GM21381 (cell line): Measurements from ENCODE around the gene HOMER2.
"Not testable (repeated sequence)": the region's sequence is repeated elsewhere in the genome, so short reads cannot be mapped to it uniquely, and the experiment has no call there.

ENCODE experiments used
- ATAC-seq: cut with Tn5 transposase; IDR thresholded peaks from one replicate; pipeline ENCODE4 v1.9.1; 2021; ENCODE audit warnings: mild to moderate bottlenecking, moderate library complexity; ENCODE audit not compliant: unreplicated experiment

HOMER2 gene

DNA sequence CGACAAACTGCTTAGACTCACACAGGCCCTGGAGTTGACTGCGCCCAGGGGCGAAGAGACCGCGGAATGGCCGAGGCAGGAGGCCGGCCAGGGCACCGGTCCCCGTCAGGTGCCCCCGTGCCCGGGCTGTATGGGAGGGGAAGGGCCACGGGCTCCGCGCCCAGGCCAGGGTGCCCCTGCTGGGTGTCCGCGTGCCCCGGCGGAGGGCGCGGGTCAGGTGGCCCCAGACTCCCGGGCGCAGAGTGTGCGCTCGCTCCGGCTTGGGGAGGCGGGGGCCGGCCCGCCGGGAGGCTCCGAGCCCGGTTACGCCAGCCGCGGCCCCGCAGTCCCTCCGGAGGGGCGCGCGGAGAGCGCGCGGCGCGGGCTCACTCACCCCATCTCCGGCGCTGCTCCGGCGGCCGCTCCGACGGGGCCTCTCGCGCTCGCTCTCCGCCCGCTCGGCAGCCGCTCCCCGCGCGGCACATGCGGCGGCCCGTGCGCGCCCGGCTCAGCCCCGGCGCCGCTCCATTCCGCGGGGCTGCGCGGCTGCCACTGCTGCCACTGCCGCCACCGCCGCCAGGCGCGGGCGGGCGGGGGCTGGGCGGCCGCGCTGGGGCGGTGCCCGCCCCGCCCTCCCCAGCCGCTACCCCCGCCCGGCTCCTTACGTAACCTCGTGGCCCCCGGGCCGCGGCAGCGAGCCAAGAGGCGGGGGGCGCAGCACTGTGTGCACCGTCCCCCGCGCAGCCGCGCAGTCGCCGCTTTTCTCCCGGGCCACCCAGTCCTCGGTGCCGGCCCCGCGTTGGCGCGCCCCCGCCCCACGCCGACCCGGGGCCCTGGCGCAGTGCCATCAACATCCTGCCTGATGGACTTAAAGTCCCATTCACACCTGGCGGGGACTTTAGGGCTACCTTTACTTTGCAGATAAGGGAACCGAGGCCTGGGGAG, at the start of gene HOMER2:
Gene HOMER2 (minus strand): TSS at position 563 of the 924 bp plus-strand sequence. CDS start 185 bp downstream, at position 378.
- no peak for ATAC-seq

- not testable (repeated sequence) for ATAC-seq
These were observed 48.1 kb upstream of the HOMER2 start for GRCh38 chr15:83000672-83001031.

DNA sequence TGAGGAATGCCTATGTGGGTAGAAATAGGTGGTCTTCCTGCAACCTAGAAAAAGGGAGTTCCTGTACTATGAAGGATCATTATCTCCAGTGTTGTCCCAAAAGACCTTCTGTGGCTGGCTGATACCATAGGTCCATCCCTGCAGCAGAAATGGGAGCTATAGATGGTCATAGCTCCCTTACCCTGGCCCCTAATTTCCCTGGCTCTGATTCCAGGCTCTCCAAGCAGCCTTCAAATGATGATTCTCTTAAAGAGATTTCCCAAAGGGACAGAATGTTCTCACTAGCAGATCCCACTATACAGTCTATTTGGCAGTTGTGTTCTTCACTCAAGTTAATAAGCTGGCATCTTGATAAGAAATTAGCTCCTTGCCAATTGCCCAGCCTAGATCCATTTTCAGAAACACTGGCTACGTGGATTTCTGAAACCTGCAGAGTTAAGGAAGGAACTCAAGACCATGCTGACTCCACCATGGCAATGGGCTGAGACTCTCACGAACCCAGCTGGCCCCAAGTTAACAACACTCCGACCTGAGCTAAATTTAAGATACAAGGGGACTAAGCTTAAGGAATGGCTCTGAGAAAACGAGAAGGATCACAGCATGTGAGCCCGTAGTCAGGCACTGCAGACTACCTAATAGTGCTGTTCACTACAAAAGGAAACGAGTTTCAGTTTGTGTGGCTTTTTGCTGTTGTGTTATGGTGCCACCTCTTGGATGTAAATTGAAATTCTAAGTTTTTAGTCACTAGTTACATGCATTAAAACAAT, 47.6 kb upstream of the HOMER2 start:
- ATAC-seq, result peak; percentile 77

DNA sequence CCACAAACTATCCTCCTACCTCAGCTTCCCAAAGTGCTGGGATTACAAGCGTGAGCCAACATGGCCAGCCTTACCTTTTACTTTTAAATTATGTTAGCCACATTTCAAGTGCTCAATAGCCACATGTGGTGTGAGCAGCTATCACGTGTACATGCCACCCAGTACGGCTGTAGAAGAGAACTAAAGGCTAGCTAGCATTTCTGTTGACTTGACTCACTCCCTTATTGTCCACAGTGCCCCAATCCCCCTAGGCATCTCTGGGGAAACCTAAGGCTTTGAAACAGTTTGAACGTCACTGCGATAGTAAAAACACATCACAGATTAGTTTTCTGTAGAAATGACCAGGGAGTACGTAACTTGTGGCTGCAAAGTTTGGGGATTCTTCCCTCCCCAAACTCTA, 46.9 kb upstream of the HOMER2 start:
- no peak for ATAC-seq

DNA sequence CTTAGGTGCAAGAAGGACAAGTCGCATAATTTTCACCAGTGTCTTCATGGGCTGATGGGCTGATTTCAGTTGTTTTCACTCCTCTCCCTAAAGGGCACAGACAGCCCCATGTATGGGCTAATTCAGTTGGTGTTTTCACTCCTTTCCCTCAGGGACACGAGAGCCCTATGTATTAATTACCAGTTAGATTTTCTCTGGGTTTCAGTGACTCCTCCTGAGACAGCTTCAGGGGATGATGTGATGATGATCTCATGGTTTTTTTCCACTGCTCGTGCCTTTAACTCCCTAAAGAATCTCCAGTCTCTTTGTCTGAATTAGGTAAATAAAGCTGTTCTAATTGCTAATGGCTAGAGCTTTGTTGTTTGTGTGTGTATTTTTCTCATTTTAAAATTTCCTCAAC, 43.4 kb upstream of the HOMER2 start:
- ATAC-seq, result no peak

DNA sequence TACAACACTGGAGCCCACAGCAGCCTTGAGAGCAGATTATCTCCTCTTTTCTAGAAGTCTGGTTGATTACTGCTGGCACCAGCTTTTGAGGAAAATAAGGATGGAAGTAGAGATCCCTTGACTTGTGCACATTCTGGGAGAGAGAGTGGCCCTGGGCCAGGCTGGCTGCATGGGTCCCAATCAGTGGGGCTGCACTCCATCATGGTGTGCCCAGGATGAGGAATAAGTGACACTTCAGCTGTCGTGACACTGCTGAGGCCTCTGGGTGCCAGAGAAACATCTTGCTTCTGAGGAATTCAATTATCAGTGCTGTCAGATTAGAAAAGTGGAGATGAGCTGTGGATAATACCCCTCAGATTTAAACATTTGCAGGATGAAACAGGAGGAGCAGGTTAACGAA, 42.6 kb upstream of the HOMER2 start:
- no peak for ATAC-seq

DNA sequence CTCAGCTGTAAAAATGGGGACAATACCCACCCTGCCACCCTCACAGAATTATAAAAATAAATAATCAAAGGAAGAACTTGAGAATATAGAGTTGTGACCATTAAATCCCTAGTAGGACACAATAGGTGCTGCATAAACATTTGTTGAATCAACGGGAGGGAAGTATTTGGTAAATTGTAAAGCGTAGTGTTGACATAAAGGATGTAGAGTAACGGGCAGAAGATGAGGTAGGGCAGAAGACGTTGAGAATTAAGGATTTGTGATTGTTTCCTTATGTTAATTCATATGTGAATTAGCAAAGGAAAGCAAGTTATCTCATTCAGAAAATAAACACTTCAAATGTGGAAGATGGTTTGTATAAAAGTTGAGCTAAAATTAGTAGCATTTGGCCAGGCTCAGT, 40.6 kb upstream of the HOMER2 start:
- no peak for ATAC-seq

- ATAC-seq, result no peak
These were observed 40.0 kb upstream of the HOMER2 start for GRCh38 chr15:82992436-82992998.

DNA sequence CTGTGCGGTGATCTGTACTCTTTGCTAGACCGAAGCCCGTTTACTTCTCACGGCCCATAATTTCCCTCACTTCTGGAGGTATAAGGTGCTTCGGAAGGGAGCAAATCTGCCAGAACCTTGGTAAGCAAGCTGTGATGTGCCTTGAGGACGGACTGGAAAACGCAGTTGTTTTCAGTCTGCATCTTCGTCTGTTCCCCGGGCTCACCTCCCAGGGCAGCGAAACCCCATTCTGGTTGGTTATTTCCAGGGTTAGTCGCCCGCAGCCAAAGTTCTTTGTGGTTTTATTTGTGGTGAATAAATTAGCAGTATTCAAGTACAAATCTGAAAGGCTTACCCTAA, 33.9 kb upstream of the HOMER2 start:
- peak; percentile 14 for ATAC-seq

DNA sequence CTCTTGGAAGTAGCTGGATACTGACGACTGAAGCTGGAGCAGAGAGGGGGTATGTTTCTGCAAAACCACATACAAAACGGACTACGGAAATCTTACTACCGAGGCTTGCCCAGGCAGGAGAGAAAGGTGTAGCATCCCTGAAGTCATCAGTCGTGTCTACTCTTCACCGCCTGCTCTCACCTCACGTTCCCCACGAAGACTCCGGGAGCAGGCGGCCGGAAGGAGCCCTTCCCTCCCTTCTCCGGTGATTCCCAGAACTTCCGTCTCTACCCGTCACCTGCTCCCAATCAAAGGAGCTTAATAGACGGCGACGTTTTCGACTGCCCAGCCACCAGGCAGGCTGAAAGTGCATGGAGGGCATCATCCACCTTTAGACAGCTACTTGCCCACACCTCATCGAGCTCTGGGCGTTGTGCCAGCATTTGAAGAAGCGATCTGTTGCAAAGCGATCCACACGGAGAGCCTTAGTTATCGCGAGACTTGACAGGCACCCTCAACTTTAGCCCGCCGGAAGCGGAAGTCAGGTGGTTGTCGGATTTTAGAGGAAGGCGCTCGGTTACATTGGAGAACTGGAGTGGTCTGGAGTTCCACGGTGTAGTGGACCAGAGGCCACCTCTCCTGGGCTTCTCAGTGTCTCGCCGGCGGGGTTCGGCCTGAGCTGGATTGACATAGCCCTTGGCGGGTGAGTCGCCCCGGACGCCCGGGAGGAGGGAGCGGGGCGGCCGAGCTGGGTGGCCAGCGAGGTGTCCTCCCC, 33.3 kb upstream of the HOMER2 start, which contains the start of gene RAMAC:
Gene RAMAC (plus strand): TSS at position 523 of the 754 bp plus-strand sequence. CDS start 2,809 bp downstream, outside the sequence.
- ATAC-seq, result peak; percentile 96

DNA sequence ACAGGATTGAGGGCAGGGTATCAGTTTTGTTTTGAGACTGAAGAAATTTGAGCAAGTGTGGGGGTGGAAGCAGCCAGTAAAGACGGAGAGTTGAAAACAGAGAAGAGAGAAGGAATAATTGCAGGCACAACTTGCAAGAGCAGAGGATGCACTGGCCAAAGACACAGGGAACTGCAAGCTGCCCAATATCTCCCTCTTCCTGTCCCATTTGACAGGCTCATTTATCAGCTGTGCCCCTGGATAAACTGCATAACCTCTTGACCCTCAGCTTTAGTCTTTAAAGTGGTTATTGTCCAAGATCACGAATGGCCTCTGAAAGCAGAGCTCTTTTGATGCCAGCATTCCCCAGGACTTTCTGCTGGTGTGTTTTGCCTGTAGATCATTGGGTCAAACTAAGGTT, 28.5 kb upstream of the HOMER2 start:
- no peak for ATAC-seq

DNA sequence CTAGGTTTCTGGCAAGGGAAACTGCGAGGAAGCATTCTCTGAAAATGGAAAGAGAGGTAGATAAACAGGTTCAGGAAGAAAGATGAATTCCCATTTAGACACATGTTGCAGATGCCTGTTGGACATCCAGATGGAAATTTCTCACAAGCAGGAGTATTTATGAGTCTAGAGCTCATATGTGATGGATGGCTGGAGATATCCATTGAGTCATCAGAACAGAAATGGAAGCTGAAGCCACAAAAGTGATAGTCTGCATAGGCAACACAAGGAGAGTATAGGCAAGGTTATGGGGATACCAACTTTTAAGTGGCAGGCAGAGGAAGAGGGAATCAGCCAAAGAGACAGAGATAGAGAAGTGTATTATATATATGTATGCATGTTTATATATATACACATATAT, 27.2 kb upstream of the HOMER2 start:
- no peak for ATAC-seq

GRCh38 chr15:82978438-82978837, 25.9 kb upstream of the HOMER2 start:
- ATAC-seq, result no peak

GRCh38 chr15:82977076-82977475, 24.6 kb upstream of the HOMER2 start:
- no peak for ATAC-seq

DNA sequence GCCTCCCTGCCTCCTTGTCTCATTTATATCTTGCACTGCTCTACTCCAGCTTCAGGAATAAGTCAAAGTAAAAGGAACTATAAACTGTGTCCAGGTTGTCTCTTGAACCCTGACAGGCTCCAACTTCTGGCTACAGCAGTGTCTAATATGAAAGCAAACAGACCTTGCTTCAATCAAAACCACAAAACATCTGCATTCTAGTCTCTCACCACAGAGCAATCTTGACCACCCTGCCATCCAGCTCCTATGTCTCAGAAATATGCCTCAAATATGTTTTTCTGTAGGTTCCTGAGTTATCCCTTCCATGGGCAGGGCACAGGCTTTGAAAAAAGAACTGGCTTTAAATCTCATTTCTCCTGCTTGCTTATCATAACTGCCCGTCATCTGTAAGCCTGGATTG, 20.5 kb upstream of the HOMER2 start:
- ATAC-seq, result no peak

DNA sequence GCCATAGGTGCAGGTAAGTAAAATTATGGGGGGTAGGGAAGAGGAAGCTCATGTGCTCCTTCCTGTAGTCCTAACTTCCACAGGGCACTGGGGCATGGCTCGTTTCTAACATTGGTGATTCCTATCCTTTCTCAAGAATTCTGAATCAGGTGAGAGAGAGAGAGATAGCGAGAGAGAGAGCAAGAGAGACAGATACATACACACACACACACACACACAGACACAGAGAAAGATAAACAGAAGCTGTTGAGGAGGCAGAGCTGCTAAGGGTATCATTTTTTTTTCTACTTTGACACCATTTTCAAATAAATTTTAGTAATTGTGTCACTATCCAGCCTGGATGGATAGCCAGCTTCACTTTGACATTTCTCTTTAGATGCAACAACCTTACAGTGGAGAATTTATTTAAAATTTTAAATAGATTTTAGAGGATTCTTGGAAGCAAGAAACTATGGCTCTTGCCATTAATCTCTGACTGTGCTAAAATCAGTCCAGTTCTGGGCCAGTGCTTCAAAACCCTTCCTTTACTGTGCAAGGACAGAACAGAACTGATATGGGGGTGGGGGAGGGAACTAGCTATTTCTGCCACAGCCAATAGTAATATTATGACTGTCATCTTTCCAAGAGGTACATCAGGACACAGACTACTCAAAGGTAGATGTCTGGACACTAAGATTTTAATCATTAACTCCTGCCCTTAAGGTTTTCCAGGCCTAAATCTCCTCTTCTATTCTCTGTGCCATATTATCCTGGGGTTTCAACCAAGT, 18.9 kb upstream of the HOMER2 start:
- ATAC-seq, result no peak

- no peak for ATAC-seq
These were observed 18.2 kb upstream of the HOMER2 start for GRCh38 chr15:82970696-82971095.

DNA sequence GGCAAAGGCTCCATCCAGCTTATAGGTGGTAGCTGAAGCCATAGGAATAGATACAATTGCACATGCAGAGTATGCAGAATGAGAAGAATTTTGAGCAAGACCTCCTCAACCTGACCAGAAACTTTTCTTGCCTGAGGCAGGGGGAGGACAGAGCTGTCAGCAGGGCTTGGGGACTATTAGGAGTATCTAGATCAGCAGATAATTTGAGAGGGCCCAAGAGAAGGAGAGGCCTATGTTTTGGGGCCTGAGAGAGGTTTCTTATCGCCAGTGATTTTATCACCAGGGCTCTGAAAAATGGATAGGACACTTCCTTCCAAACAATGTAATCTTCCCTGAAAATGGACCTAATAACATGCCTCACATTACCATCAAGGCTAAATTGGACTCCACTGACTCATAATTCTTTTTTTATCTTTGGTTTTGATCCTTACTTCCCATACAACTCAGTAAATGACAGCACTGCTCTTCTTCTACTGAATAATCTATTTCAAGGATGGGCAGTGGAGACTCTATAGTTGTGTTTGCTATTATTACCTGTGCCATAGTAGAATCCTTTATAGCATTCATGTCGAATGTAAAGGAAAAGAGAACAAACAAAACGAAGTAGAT, 17.7 kb upstream of the HOMER2 start:
- ATAC-seq, result no peak

GRCh38 chr15:82969353-82969752, 16.8 kb upstream of the HOMER2 start:
- ATAC-seq, result no peak

- ATAC-seq, result no peak
These were observed 15.5 kb upstream of the HOMER2 start for GRCh38 chr15:82968066-82968465.
